ENCODE measurements around the gene CTNNA3.

DNA sequence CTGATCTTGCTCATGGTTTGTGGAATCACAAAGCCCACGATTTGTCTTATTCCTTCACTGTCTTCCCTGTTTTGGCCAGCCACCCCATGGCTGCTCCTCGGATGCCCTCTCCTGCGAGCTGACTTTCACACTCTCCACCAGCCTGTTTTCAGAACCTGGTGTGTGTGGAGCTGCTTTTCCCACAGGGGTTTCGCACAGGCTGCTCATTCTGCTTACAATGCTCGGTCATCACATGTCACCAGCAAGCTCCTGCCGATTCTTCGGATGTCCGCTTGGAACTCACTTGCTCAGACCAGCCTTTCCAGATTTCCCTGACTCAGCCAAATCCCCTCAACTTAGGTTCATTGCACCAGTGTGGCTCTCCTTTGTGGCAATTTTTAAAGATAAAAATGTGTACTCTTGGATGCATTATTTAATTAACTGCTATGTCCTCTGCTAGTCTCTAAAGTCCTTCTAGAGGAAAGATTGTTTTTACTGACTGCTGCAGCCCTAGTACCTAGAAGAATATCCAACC is 1788.7 kb downstream of the CTNNA3 start:
- TF ChIP-seq, protein P1, sequence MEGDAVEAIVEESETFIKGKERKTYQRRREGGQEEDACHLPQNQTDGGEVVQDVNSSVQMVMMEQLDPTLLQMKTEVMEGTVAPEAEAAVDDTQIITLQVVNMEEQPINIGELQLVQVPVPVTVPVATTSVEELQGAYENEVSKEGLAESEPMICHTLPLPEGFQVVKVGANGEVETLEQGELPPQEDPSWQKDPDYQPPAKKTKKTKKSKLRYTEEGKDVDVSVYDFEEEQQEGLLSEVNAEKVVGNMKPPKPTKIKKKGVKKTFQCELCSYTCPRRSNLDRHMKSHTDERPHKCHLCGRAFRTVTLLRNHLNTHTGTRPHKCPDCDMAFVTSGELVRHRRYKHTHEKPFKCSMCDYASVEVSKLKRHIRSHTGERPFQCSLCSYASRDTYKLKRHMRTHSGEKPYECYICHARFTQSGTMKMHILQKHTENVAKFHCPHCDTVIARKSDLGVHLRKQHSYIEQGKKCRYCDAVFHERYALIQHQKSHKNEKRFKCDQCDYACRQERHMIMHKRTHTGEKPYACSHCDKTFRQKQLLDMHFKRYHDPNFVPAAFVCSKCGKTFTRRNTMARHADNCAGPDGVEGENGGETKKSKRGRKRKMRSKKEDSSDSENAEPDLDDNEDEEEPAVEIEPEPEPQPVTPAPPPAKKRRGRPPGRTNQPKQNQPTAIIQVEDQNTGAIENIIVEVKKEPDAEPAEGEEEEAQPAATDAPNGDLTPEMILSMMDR (IDR thresholded peaks at IDR 0.05): no peak
- TF ChIP-seq POLR2AphosphoS5 (IDR thresholded peaks at IDR 0.05): no peak
